Trophoblast cell (in vitro differentiated cells and primary cell): ENCODE measurements around the gene FSTL3.
"Not testable (repeated sequence)": the region's sequence is repeated elsewhere in the genome, so short reads cannot be mapped to it uniquely, and the experiment has no call there.

Experiments
- DNase-seq, 2 donors: peaks; one replicate each; pipeline ENCODE4 v3.0.0-alpha.2; 2016
- H2AFZ ChIP-seq: 2 replicates; pipeline ENCODE4 v1.6.1; 2013; ENCODE audit warnings: low read length, moderate library complexity, mild to moderate bottlenecking; ENCODE audit not compliant: insufficient read depth, poor library complexity
- H2AK5ac ChIP-seq: 2 replicates; pipeline ENCODE4 v1.6.1; 2013; ENCODE audit warnings: mild to moderate bottlenecking, low read length
- H2BK120ac ChIP-seq: 2 replicates; pipeline ENCODE4 v1.6.1; 2013; ENCODE audit warnings: low read length, mild to moderate bottlenecking, moderate library complexity; ENCODE audit not compliant: insufficient read depth, poor library complexity
- H2BK12ac ChIP-seq: 2 replicates; pipeline ENCODE4 v1.6.1; 2013; ENCODE audit warnings: mild to moderate bottlenecking, low read length, moderate library complexity
- H2BK5ac ChIP-seq: 2 replicates; pipeline ENCODE4 v1.6.1; 2013; ENCODE audit warnings: low read length, low read depth, moderate library complexity, mild to moderate bottlenecking; ENCODE audit not compliant: poor library complexity
- H3K14ac ChIP-seq: 2 replicates; pipeline ENCODE4 v1.6.1; 2013; ENCODE audit warnings: mild to moderate bottlenecking, low read length
- H3K18ac ChIP-seq: 2 replicates; pipeline ENCODE4 v1.6.1; 2013; ENCODE audit warnings: mild to moderate bottlenecking, low read length
- H3K23ac ChIP-seq: 2 replicates; pipeline ENCODE4 v1.6.1; 2013; ENCODE audit warnings: low read length
- H3K27ac ChIP-seq: 2 replicates; pipeline ENCODE4 v1.5.1; 2013; ENCODE audit warnings: low read depth, mild to moderate bottlenecking, inconsistent platforms, low read length, moderate library complexity
- H3K27me3 ChIP-seq: 2 replicates; pipeline ENCODE4 v1.6.1; 2013; ENCODE audit warnings: inconsistent platforms, mild to moderate bottlenecking, low read length, moderate library complexity; ENCODE audit not compliant: insufficient read depth
- H3K36me3 ChIP-seq, 2 experiments: 1 replicate in 1 of 2; 2 replicates in 1 of 2; pipeline ENCODE4 v1.6.1; 2013; ENCODE audit warnings: low read length in 2 of 2, mild to moderate bottlenecking in 2 of 2, moderate library complexity in 1 of 2; ENCODE audit not compliant: insufficient read depth in 2 of 2, control insufficient read depth in 1 of 2
- H3K4ac ChIP-seq: 2 replicates; pipeline ENCODE4 v1.6.1; 2013; ENCODE audit warnings: low read depth, mild to moderate bottlenecking, low read length, moderate library complexity
- H3K4me1 ChIP-seq, 2 experiments: 1 replicate in 1 of 2; 2 replicates in 1 of 2; pipeline ENCODE4 v1.6.1; 2013; ENCODE audit warnings: low read length in 2 of 2, mild to moderate bottlenecking in 2 of 2, moderate library complexity in 1 of 2; ENCODE audit not compliant: insufficient read depth in 2 of 2, control insufficient read depth in 1 of 2
- H3K4me2 ChIP-seq: 2 replicates; pipeline ENCODE4 v1.6.1; 2013; ENCODE audit warnings: inconsistent platforms, mild to moderate bottlenecking, low read length, moderate library complexity
- H3K4me3 ChIP-seq: 2 replicates; pipeline ENCODE4 v1.5.1; 2013; ENCODE audit warnings: mild to moderate bottlenecking, low read depth, low read length, inconsistent platforms
- H3K79me1 ChIP-seq: one replicate; pipeline ENCODE4 v1.6.1; 2013; ENCODE audit warnings: low read length
- H3K79me2 ChIP-seq: 2 replicates; pipeline ENCODE4 v1.6.1; 2013; ENCODE audit warnings: low read length, mild to moderate bottlenecking; ENCODE audit not compliant: control insufficient read depth, insufficient read depth, poor library complexity
- H3K9ac ChIP-seq: 2 replicates; pipeline ENCODE4 v1.6.1; 2013; ENCODE audit warnings: mild to moderate bottlenecking, low read length
- H3K9me3 ChIP-seq: 2 replicates; pipeline ENCODE4 v1.6.1; 2013; ENCODE audit warnings: low read depth, mild to moderate bottlenecking, control low read depth, inconsistent platforms, low read length; ENCODE audit not compliant: insufficient read depth
- H4K12ac ChIP-seq: 2 replicates; pipeline ENCODE4 v1.6.1; 2013; ENCODE audit warnings: low read depth, mild to moderate bottlenecking, low read length, moderate library complexity
- H4K8ac ChIP-seq: 2 replicates; pipeline ENCODE4 v1.6.1; 2013; ENCODE audit warnings: low read depth, mild to moderate bottlenecking, low read length, moderate library complexity
- H4K91ac ChIP-seq: one replicate; pipeline ENCODE4 v1.6.1; 2013; ENCODE audit warnings: low read depth, mild to moderate bottlenecking, low read length, moderate library complexity
- WGBS: extraction: QIAGEN DNeasy Blood & Tissue Kit; methylation state at CpG from one replicate; pipeline ENCODE4 v1.1.7; 2013; ENCODE audit warnings: missing lambda C conversion rate; ENCODE audit not compliant: insufficient read length, insufficient coverage; ENCODE audit errors: extremely low coverage; 5-methylcytosine and 5-hydroxymethylcytosine counted together

FSTL3 gene

GRCh38 chr19:702847-703246 lies 26.7 kb downstream of the FSTL3 start:
- not testable (repeated sequence) for DNase-seq, H3K36me3 ChIP-seq, H3K4ac ChIP-seq, H3K79me1 ChIP-seq, H3K9ac ChIP-seq, H3K79me2 ChIP-seq, H3K9me3 ChIP-seq, H2BK12ac ChIP-seq, H3K27ac ChIP-seq, H3K4me1 ChIP-seq, H3K23ac ChIP-seq, H2BK120ac ChIP-seq, H3K18ac ChIP-seq, H3K4me2 ChIP-seq, H2AK5ac ChIP-seq, H4K12ac ChIP-seq, H2AFZ ChIP-seq, H4K8ac ChIP-seq, H3K14ac ChIP-seq, H3K4me3 ChIP-seq, H3K27me3 ChIP-seq, H2BK5ac ChIP-seq, H4K91ac ChIP-seq
- no CpG with 5 or more reads among the region's 6 CpGs for WGBS

- WGBS, result no CpG with 5 or more reads among the region's 4 CpGs
- Histone ChIP-seq H3K4ac (no peak overlapping the region), H4K12ac (no peak overlapping the region), H3K23ac (no peak overlapping the region), H2AFZ (no peak overlapping the region), H3K14ac (no peak overlapping the region), H4K8ac (no peak overlapping the region), H3K4me3 (no peak overlapping the region), H3K9me3 (peaks cover 8% of the 10 kb centered on the region), H2BK5ac (no peak overlapping the region), H3K9ac (no peak overlapping the region), H3K79me1 (no peaks in the 10 kb centered on the region), H3K4me1 (peaks cover 0 to 3% of the 10 kb centered on the region in 2 experiments), H2BK12ac (no peak overlapping the region), H2AK5ac (no peak overlapping the region), H3K27ac (no peak overlapping the region), H3K79me2 (no peaks in the 10 kb centered on the region), H3K36me3 (no peaks in the 10 kb centered on the region), H4K91ac (no peak overlapping the region), H3K18ac (no peak overlapping the region), H3K27me3 (no peaks in the 10 kb centered on the region), H2BK120ac (no peak overlapping the region), H3K4me2 (no peak overlapping the region)
- no peak for DNase-seq
These were observed 27.1 kb downstream of the FSTL3 start for GRCh38 chr19:703329-703650.

GRCh38 chr19:703651-704446 lies 27.7 kb downstream of the FSTL3 start:
- no peak overlapping the region for H4K91ac ChIP-seq
- H4K8ac ChIP-seq, result no peak overlapping the region
- H3K4me2 ChIP-seq, result no peak overlapping the region
- no peak overlapping the region for H3K4ac ChIP-seq
- peaks cover 8% of the 10 kb centered on the region for H3K9me3 ChIP-seq
- no peaks in the 10 kb centered on the region for H3K36me3 ChIP-seq
- H3K9ac ChIP-seq, result no peak overlapping the region
- H3K18ac ChIP-seq, result no peak overlapping the region
- H3K4me1 ChIP-seq, result peaks cover 0 to 3% of the 10 kb centered on the region in 2 experiments
- H2BK12ac ChIP-seq, result no peak overlapping the region
- peak overlapping the region; percentile 53 for H3K23ac ChIP-seq
- no peaks in the 10 kb centered on the region for H3K79me1 ChIP-seq
- H2BK120ac ChIP-seq, result no peak overlapping the region
- H3K4me3 ChIP-seq, result no peak overlapping the region
- no peak overlapping the region for H2AFZ ChIP-seq
- no peaks in the 10 kb centered on the region for H3K27me3 ChIP-seq
- no CpG with 5 or more reads among the region's 50 CpGs for WGBS
- no peak overlapping the region for H2BK5ac ChIP-seq
- no peak overlapping the region for H3K27ac ChIP-seq
- H3K79me2 ChIP-seq, result no peaks in the 10 kb centered on the region
- no peak overlapping the region for H3K14ac ChIP-seq
- no peak overlapping the region for H2AK5ac ChIP-seq
- DNase-seq, result peak; percentile 42 to 55
- H4K12ac ChIP-seq, result no peak overlapping the region

GRCh38 chr19:704447-704741 lies 28.2 kb downstream of the FSTL3 start:
- Histone ChIP-seq H3K18ac (no peak overlapping the region), H4K12ac (no peak overlapping the region), H3K9ac (no peak overlapping the region), H3K14ac (no peak overlapping the region), H2AK5ac (no peak overlapping the region), H3K9me3 (peaks cover 8% of the 10 kb centered on the region), H4K8ac (no peak overlapping the region), H3K79me2 (no peaks in the 10 kb centered on the region), H3K4me2 (no peak overlapping the region), H2AFZ (no peak overlapping the region), H2BK5ac (no peak overlapping the region), H3K27me3 (peaks cover 5% of the 10 kb centered on the region), H2BK12ac (no peak overlapping the region), H3K36me3 (no peaks in the 10 kb centered on the region), H3K23ac (peak overlapping the region; percentile 53), H2BK120ac (no peak overlapping the region), H3K4ac (no peak overlapping the region), H3K27ac (no peak overlapping the region), H4K91ac (no peak overlapping the region), H3K79me1 (no peaks in the 10 kb centered on the region), H3K4me1 (peaks cover 0 to 3% of the 10 kb centered on the region in 2 experiments), H3K4me3 (no peak overlapping the region)
- WGBS, result no CpG with 5 or more reads among the region's 14 CpGs
- no peak for DNase-seq
